B cell (primary cell): ENCODE results near the gene SPATA12. TPM values are rescaled to one million over a fixed set of nuclear protein-coding genes. Genes with fewer than 3 reads are reported as not detected.

ENCODE experiments used
- ATAC-seq: fragments of 200-7000 bp; cut with Tn5 transposase; one replicate; pipeline ENCODE4 v1.10.0; 2021; ENCODE audit warnings: low read depth, mild to moderate bottlenecking, moderate number of reproducible peaks, moderate library complexity
- CTCF ChIA-PET: fragments of 350-600 bp; sonication (Branson Sonifier 250); formaldehyde crosslinking; loops from one replicate; lab custom pipeline; 2021; ENCODE audit warnings: antibody characterized with exemption, inconsistent platforms; lab: Charles Lee
- POLR2A ChIA-PET: fragments of 350-600 bp; sonication (Branson Sonifier 250); formaldehyde crosslinking; loops from one replicate; lab custom pipeline; 2021; ENCODE audit warnings: antibody characterized with exemption; lab: Charles Lee
- DNase-seq: peaks from one replicate; pipeline ENCODE4 v3.0.0; 2013
- H2AFZ ChIP-seq: 2 replicates; pipeline ENCODE4 v1.6.1; 2012; ENCODE audit warnings: mild to moderate bottlenecking, low read depth, low read length; ENCODE audit not compliant: insufficient read depth, poor library complexity, severe bottlenecking
- H3K27ac ChIP-seq, 2 donors: 1 replicate in 1 of 2; 2 replicates in 1 of 2; pipeline ENCODE4 v1.5.1; 2012 to 2013; ENCODE audit warnings: low read length in 2 of 2, mild to moderate bottlenecking in 2 of 2, moderate library complexity in 1 of 2
- H3K27me3 ChIP-seq, 4 experiments: fragments of 200-600 bp in 1 of 4; sonication (generic) in 1 of 4; replicated peaks in 1 of 4; 1 replicate in 2 of 4; 2 replicates in 2 of 4; pipeline versions ENCODE4 v1.6.1 to v1.7.0; 2013 to 2016; ENCODE audit warnings: low read length in 3 of 4, mild to moderate bottlenecking in 2 of 4, mixed read lengths in 1 of 4, moderate library complexity in 1 of 4; ENCODE audit not compliant: insufficient read depth in 4 of 4, control insufficient read depth in 3 of 4; ENCODE audit errors: control extremely low read depth in 1 of 4
- H3K36me3 ChIP-seq, 2 experiments: replicated peaks in 1 of 2; 1 replicate in 1 of 2; 2 replicates in 1 of 2; pipeline versions ENCODE4 v1.6.1 to v1.7.1; 2013; ENCODE audit warnings: low read length in 1 of 2; ENCODE audit not compliant: insufficient read depth in 2 of 2, control insufficient read depth in 1 of 2; ENCODE audit errors: control extremely low read depth in 1 of 2, extremely low read depth in 1 of 2
- H3K4me1 ChIP-seq, 2 donors: fragments of 200-600 bp in 1 of 2; sonication (generic) in 1 of 2; 1 replicate in 1 of 2; 2 replicates in 1 of 2; pipeline versions ENCODE4 v1.5.1 to v1.6.1; 2013 to 2017; ENCODE audit warnings: low read length in 2 of 2; ENCODE audit not compliant: control insufficient read depth in 2 of 2, insufficient read depth in 2 of 2
- H3K4me2 ChIP-seq: replicated peaks from 2 replicates; pipeline ENCODE3; 2012; ENCODE audit warnings: mild to moderate bottlenecking, low read depth, low read length; ENCODE audit not compliant: poor library complexity, severe bottlenecking
- H3K4me3 ChIP-seq, 5 experiments: fragments of 200-600 bp in 1 of 5; sonication (generic) in 1 of 5; 1 replicate in 3 of 5; 2 replicates in 2 of 5; pipeline versions ENCODE4 v1.5.1 to v1.7.0; 2011 to 2016; ENCODE audit warnings: low read length in 4 of 5, mild to moderate bottlenecking in 4 of 5, low read depth in 2 of 5, control low read depth in 1 of 5, moderate library complexity in 1 of 5; ENCODE audit not compliant: insufficient read depth in 1 of 5; ENCODE audit errors: control extremely low read depth in 1 of 5, extremely low read depth in 1 of 5
- H3K79me2 ChIP-seq: fragments of 200-600 bp; sonication (generic); one replicate; pipeline ENCODE4 v1.6.0; 2016; ENCODE audit warnings: low read length; ENCODE audit not compliant: control insufficient read depth, insufficient read depth
- H3K9ac ChIP-seq: fragments of 200-600 bp; sonication (generic); 2 replicates; pipeline ENCODE4 v1.6.1; 2017; ENCODE audit warnings: mild to moderate bottlenecking, low read length, moderate library complexity
- H3K9me3 ChIP-seq, 3 donors: one replicate each; pipeline versions ENCODE4 v1.6.1 to v1.7.1; 2013; ENCODE audit warnings: low read length in 2 of 3; ENCODE audit not compliant: control insufficient read depth in 2 of 3, insufficient read depth in 1 of 3; ENCODE audit errors: control extremely low read depth in 1 of 3
- H4K20me1 ChIP-seq: 2 replicates; pipeline ENCODE4 v1.6.0; 2012; ENCODE audit warnings: mild to moderate bottlenecking, low read length; ENCODE audit not compliant: insufficient read depth, control insufficient read depth, poor library complexity, severe bottlenecking
- H3K27ac Mint-ChIP-seq: one replicate; pipeline ENCODE4 v1.8.0; 2021; ENCODE audit warnings: mixed read lengths
- H3K27me3 Mint-ChIP-seq: one replicate; pipeline ENCODE4 v1.8.0; 2021; ENCODE audit warnings: mixed read lengths
- H3K4me1 Mint-ChIP-seq: one replicate; pipeline ENCODE4 v1.8.0; 2021; ENCODE audit warnings: mixed read lengths
- H3K4me3 Mint-ChIP-seq: one replicate; pipeline ENCODE4 v1.8.0; 2021; ENCODE audit warnings: mixed read lengths
- H3K9me3 Mint-ChIP-seq: one replicate; pipeline ENCODE4 v1.8.0; 2022; ENCODE audit warnings: mixed read lengths; ENCODE audit not compliant: insufficient read depth
- EZH2 ChIP-seq: IDR thresholded peaks from 2 replicates; pipeline ENCODE4 v1.6.1; 2012; ENCODE audit warnings: borderline replicate concordance, low read depth, mild to moderate bottlenecking, moderate library complexity, low read length; ENCODE audit not compliant: insufficient read depth, poor library complexity, severe bottlenecking
- WGBS: methylation state at CpG from one replicate; pipeline ENCODE4 v1.1.5; 2013; ENCODE audit warnings: missing lambda C conversion rate; ENCODE audit not compliant: insufficient coverage; 5-methylcytosine and 5-hydroxymethylcytosine counted together
- intact Hi-C: fragments of 100-400 bp; cut with micrococcal nuclease; formaldehyde crosslinking; loops from one replicate; pipeline ENCODE4 v1.10.0; 2022
- polyA plus RNA-seq: library from polyadenylated mRNA; depleted of rRNA; stranded (reverse); fragments of >200 nt; gene quantifications from 2 replicates; pipeline ENCODE4 v1.2.3, GENCODE V29; 2012
- total RNA-seq, 2 donors: library from RNA; stranded (reverse); fragments of 120-200 nt in 1 of 2; gene quantifications; 1 replicate in 1 of 2; 2 replicates in 1 of 2; pipeline versions ENCODE4 v1.2.3 to v1.2.4, GENCODE V29; 2013 to 2022
- TF ChIP-seq, protein P1 (sequence below): fragments of 200-600 bp; IDR thresholded peaks from one replicate; pipeline ENCODE4 v1.8.0; 2022; ENCODE audit warnings: antibody characterized with exemption, mild to moderate bottlenecking

Gene SPATA12
- total and polyA plus RNA-seq, 2 donors (not counting 1 experiment from before 2014, with no cell fraction given) = not detected

DNA sequence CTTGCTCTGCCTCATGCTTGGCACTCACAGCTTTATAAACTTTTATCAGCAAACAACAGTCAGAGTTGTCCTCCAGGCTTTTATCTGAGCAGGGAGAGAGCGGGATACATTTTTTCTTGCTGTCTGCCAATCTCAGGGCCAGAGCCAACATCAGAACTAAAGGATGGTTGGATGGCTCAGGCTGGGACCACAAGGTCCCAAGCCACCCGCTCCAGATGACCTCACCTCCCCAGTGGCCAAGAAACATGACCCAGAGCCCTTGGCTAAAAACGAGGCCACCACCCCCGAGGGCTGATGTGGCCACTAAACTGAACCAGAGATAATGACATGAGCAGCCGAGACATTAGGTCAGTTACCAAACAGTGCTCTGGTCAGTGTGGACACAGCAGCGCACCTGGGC is 18.8 kb upstream of the SPATA12 start:
- intact Hi-C loops = no loop called here
- H3K27ac Mint-ChIP-seq = no peak overlapping the region
- Histone ChIP-seq H3K36me3 (no peaks in the 10 kb centered on the region), H3K27me3 (peaks cover 0 to 8% (median 2%) of the 10 kb centered on the region in 4 experiments), H3K79me2 (no peaks in the 10 kb centered on the region), H2AFZ (no peak overlapping the region), H3K4me1 (no peaks in the 10 kb centered on the region), H4K20me1 (no peaks in the 10 kb centered on the region), H3K27ac (no peak overlapping the region), H3K4me3 (no peak overlapping the region), H3K9me3 (no peaks in the 10 kb centered on the region), H3K4me2 (no peak overlapping the region), H3K9ac (no peak overlapping the region)
- no peak for ATAC-seq
- H3K9me3 Mint-ChIP-seq = no peaks in the 10 kb centered on the region
- TF ChIP-seq, protein P1, sequence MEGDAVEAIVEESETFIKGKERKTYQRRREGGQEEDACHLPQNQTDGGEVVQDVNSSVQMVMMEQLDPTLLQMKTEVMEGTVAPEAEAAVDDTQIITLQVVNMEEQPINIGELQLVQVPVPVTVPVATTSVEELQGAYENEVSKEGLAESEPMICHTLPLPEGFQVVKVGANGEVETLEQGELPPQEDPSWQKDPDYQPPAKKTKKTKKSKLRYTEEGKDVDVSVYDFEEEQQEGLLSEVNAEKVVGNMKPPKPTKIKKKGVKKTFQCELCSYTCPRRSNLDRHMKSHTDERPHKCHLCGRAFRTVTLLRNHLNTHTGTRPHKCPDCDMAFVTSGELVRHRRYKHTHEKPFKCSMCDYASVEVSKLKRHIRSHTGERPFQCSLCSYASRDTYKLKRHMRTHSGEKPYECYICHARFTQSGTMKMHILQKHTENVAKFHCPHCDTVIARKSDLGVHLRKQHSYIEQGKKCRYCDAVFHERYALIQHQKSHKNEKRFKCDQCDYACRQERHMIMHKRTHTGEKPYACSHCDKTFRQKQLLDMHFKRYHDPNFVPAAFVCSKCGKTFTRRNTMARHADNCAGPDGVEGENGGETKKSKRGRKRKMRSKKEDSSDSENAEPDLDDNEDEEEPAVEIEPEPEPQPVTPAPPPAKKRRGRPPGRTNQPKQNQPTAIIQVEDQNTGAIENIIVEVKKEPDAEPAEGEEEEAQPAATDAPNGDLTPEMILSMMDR = no peak
- TF ChIP-seq EZH2 = no peak
- 77% methylated on average over 4 of the region's 6 CpGs for WGBS
- no peaks in the 10 kb centered on the region for H3K4me1 Mint-ChIP-seq
- ChIA-PET CTCF (no interaction called here), POLR2A (no interaction called here)
- no peak for DNase-seq
- no peak overlapping the region for H3K4me3 Mint-ChIP-seq
- peaks cover 43% of the 10 kb centered on the region for H3K27me3 Mint-ChIP-seq

DNA sequence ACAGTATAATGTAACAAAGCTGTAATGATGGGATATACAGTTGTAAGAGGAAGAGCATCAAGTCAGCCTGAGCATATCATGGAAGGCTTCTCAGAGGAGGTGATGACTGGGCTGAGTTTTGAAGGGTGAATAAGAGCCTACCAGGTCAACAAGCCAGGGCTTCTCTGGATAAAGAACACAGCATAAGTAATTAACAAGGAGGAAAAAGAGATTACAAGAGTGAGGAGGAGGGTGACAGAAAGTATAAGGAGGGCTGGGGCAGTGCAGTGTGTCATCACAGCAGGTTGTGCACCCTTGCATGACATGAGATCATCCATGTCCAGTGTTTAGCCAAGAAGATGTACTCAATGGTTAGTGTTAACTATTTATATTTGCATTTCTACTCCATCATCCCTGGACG is 16.9 kb upstream of the SPATA12 start:
- DNase-seq (no peak), ATAC-seq (no peak)
- Histone ChIP-seq H4K20me1 (no peaks in the 10 kb centered on the region), H3K27me3 (peaks cover 0 to 5% (median 1%) of the 10 kb centered on the region in 4 experiments), H2AFZ (no peak overlapping the region), H3K79me2 (no peaks in the 10 kb centered on the region), H3K27ac (no peak overlapping the region), H3K4me2 (no peak overlapping the region), H3K4me1 (no peaks in the 10 kb centered on the region), H3K9me3 (no peaks in the 10 kb centered on the region), H3K4me3 (no peak overlapping the region), H3K9ac (no peak overlapping the region), H3K36me3 (no peaks in the 10 kb centered on the region)
- ChIA-PET POLR2A (no interaction called here), CTCF (interaction anchor here (1.0 kb wide), 1 partner anchor 34 kb away, joined by 4 read pairs; no protein-coding TSS in a partner anchor)
- Mint-ChIP-seq H3K4me3 (no peak overlapping the region), H3K27ac (no peak overlapping the region), H3K4me1 (peaks cover 7% of the 10 kb centered on the region), H3K9me3 (no peaks in the 10 kb centered on the region), H3K27me3 (peaks cover 49% of the 10 kb centered on the region)
- intact Hi-C loops = no loop called here
- TF ChIP-seq EZH2 = no peak
- TF ChIP-seq, protein P1 = no peak
- no CpG with 5 or more reads among the region's 1 CpG for WGBS
